HG02970 (cell line): ENCODE measurements around the gene UNC5B.

Experiments
- ATAC-seq: cut with Tn5 transposase; IDR thresholded peaks from one replicate; pipeline ENCODE4 v1.9.1; 2021; ENCODE audit warnings: mild to moderate bottlenecking, moderate library complexity, moderate number of reproducible peaks; ENCODE audit not compliant: unreplicated experiment, low FRiP score

UNC5B gene

DNA sequence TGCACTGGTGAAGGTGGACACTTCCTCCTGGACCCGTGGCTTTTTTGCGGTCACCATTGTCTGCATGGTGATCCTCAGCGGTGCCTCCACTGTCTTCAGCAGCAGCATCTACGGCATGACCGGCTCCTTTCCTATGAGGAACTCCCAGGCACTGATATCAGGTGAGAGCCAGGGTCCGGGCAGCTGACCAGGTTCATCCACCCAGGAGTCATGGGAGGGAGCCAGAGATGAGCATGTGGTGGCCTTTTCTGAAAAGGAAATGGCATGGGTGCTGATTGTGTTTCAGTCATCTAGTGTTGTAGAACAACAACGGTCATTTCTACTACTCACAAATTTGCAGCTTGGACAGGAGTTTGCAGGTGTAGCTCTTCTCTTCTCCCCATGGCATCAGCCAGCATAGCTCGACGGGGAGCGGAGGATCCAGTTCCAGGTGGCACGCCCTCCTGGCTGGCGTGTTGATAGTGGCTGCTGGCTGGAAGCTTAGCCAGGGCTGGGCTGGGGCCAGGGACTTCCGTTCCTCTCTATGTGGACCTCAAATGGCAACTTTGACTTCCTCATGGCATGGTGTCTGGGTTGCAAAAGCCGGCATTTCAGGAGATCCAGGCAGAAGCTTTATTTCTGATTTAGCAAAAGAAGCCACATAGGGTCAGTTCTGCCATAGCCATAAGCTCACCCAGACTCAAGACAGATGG lies 139.4 kb downstream of the UNC5B start:
- no peak for ATAC-seq
